ENCODE data around the gene UROS.

Gene UROS

GRCh38 chr10:125785791-125786190, 37.3 kb downstream of the UROS start:
- DNase-seq = no peak

- DNase-seq = no peak
Measured at GRCh38 chr10:125783957-125784356, 39.1 kb downstream of the UROS start.

GRCh38 chr10:125783408-125783807, 39.6 kb downstream of the UROS start:
- no peak for DNase-seq

GRCh38 chr10:125782616-125783015, 40.4 kb downstream of the UROS start:
- DNase-seq = no peak

- DNase-seq = no peak
Measured at GRCh38 chr10:125782054-125782453, 41.0 kb downstream of the UROS start.

- DNase-seq = no peak
Measured at GRCh38 chr10:125781374-125781773, 41.7 kb downstream of the UROS start.

- DNase-seq = no peak
Measured at GRCh38 chr10:125779403-125780327, 43.4 kb downstream of the UROS start.

- no peak for DNase-seq
Measured at GRCh38 chr10:125778556-125778955, 44.5 kb downstream of the UROS start.

GRCh38 chr10:125777806-125778205, 45.3 kb downstream of the UROS start:
- no peak for DNase-seq

- no peak for DNase-seq
Measured at GRCh38 chr10:125775491-125776106, 47.5 kb downstream of the UROS start, which contains the start of gene MMP21. TSS of gene MMP21 (minus strand) at chr10:125775821. CDS start at chr10:125775821, 0 bp downstream.

GRCh38 chr10:125774581-125775191, 48.4 kb downstream of the UROS start:
- DNase-seq = no peak

- DNase-seq = no peak
Measured at GRCh38 chr10:125773687-125774543, 49.1 kb downstream of the UROS start.

- DNase-seq = no peak
Measured at GRCh38 chr10:125772864-125773180, 50.2 kb downstream of the UROS start.

GRCh38 chr10:125772112-125772863, 50.8 kb downstream of the UROS start:
- no peak for DNase-seq

- DNase-seq = no peak
Measured at GRCh38 chr10:125770844-125771243, 52.2 kb downstream of the UROS start.

GRCh38 chr10:125769175-125769574, 53.9 kb downstream of the UROS start:
- DNase-seq = no peak

GRCh38 chr10:125768219-125768855, 54.7 kb downstream of the UROS start:
- no peak for DNase-seq

GRCh38 chr10:125766511-125766910, 56.5 kb downstream of the UROS start:
- DNase-seq = no peak

GRCh38 chr10:125765835-125766234, 57.2 kb downstream of the UROS start:
- no peak for DNase-seq

GRCh38 chr10:125762692-125763648, 60.1 kb downstream of the UROS start:
- no peak for DNase-seq

Measured in DMS 273 treated with DMSO at 0.1 percent for 48 hours (cell line).